RWPE1 (cell line): ENCODE data around the gene SNRPA.

Experiments used
- CTCF ChIA-PET: fragments of 350-600 bp; sonication (Branson Sonifier 250); formaldehyde crosslinking; extraction: SDS; loops from one replicate; lab custom pipeline; 2021; lab: Yijun Ruan, JAX
- POLR2A ChIA-PET: fragments of 400-600 bp; formaldehyde crosslinking; extraction: SDS; loops from one replicate; lab custom pipeline; 2020; ENCODE audit warnings: antibody characterized with exemption; ENCODE audit not compliant: low non-redundant PET; lab: Yijun Ruan, JAX
- DNase-seq: peaks from one replicate; pipeline ENCODE4 v3.0.0; 2012; ENCODE audit warnings: low spot score
- H3K27ac ChIP-seq: fragments of 450-650 bp; 2 replicates; pipeline ENCODE4 v1.5.1; 2017
- TF ChIP-seq, protein P1 (sequence below): fragments of 450-650 bp; conservative IDR thresholded peaks from 2 replicates; pipeline ENCODE4 v1.5.1; 2017; ENCODE audit warnings: low read depth, mild to moderate bottlenecking

The SNRPA gene

GRCh38 chr19:40797963-40798682 is 47.1 kb downstream of the SNRPA start:
- ChIA-PET POLR2A (interaction anchor here (1.1 kb wide), 1 partner anchor 20 kb away, joined by 3 read pairs; the partner anchor contains the start of gene RAB4B), CTCF (interaction anchor here (0.6 kb wide), 2 partner anchors 96 to 350 kb away, joined by 3 to 7 read pairs; no protein-coding TSS in a partner anchor)
- no peak for DNase-seq
- H3K27ac ChIP-seq = peak overlapping the region; percentile 88
- TF ChIP-seq, protein P1, sequence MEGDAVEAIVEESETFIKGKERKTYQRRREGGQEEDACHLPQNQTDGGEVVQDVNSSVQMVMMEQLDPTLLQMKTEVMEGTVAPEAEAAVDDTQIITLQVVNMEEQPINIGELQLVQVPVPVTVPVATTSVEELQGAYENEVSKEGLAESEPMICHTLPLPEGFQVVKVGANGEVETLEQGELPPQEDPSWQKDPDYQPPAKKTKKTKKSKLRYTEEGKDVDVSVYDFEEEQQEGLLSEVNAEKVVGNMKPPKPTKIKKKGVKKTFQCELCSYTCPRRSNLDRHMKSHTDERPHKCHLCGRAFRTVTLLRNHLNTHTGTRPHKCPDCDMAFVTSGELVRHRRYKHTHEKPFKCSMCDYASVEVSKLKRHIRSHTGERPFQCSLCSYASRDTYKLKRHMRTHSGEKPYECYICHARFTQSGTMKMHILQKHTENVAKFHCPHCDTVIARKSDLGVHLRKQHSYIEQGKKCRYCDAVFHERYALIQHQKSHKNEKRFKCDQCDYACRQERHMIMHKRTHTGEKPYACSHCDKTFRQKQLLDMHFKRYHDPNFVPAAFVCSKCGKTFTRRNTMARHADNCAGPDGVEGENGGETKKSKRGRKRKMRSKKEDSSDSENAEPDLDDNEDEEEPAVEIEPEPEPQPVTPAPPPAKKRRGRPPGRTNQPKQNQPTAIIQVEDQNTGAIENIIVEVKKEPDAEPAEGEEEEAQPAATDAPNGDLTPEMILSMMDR = peak; percentile 60

DNA sequence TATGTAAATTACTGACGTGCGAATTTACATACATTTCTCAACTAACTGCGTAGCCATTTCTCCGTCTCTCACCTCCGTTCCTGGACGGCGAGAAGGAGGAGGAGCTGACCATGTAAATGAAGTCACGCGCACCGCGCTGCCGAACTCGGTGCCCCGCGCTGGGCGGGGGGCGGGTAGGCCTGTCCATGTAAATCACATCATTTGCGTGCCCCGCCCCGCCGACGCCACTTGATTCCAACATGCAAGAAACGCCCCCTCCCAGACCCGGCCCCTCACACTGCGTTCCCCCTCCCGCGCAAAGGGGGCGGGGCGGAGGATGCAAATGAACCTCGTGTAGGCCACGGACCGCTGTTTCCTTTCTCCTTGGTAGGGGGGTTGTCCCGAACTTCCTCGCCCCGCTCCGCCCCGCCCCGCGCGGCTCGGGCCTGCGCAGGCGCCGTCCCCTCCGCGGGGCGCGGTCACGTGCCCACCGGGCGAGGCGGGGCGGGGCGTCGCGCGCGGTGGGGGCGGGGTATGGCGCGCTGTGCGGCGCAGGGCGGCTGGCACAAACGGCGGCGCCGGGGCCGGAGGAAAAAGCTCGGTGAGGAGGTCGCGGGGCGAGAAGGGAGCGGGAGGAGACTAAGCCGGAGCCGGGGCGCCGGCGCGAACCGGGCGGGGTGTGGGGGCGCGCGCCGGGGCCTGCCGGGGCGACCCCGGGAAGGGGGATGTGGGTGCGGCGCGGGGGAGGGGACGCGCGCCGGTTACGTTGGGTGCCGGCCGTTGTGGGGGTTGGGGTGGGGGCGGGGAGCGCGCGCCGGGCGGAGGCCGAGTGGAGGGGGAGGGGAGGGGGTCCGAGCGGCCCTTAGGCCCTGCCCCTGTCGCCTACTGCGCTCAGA is 47.9 kb downstream of the SNRPA start, which contains the start of gene EGLN2:
Gene EGLN2 (plus strand): TSS at position 509 of the 875 bp plus-strand sequence. CDS start 1,382 bp downstream, outside the sequence.
- ChIA-PET CTCF (interaction anchor here (0.6 kb wide), 2 partner anchors 97 to 349 kb away, joined by 3 to 7 read pairs; no protein-coding TSS in a partner anchor), POLR2A (interaction anchor here (1.1 kb wide), 1 partner anchor 21 kb away, joined by 3 read pairs; the partner anchor contains the start of gene RAB4B)
- peak within 1 kb of the TSS; percentile 88 for H3K27ac ChIP-seq
- TF ChIP-seq, protein P1 = no peak
- peak; percentile 98 for DNase-seq

DNA sequence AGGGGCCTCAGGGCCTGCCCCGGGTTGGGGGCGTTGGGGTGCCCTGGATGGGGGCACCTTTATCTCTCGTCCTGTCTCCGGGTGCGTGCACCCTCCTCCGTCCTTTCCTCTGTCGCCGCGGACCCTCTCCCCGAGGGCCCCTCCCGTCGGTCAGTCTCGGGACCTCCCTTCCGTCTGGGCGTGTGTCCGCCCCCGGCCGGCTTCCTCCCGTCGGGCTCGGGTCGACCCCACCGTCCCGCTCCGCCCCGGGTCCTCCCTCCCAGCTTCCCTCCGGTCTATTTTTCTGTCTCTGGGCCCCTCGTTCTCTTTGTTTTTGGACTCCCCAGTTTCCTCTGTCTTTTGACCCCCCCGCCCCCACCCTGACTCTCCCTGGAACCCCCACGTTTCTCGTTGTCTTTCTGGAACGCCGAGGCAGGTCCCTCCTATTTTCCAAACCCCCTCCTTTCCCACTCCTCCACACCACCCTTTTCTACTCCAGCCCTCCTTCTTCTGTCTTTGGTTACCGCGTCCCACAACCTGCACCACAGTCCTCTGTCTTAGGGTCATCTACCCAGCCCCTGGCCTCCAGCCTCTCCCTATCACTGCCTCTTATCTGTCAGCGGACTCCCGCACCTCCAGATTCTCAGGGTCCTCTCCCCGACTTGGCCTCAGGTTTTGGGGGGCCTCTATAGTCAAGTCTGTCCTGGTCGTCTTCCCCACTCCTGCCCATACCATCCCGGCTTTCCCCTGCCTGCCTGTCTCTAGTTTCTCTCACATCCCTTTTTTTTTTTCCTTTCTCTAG is 48.7 kb downstream of the SNRPA start:
- TF ChIP-seq, protein P1 = no peak
- H3K27ac ChIP-seq = peak overlapping the region; percentile 88
- POLR2A ChIA-PET = no interaction called here
- DNase-seq = no peak
- CTCF ChIA-PET = no interaction called here

DNA sequence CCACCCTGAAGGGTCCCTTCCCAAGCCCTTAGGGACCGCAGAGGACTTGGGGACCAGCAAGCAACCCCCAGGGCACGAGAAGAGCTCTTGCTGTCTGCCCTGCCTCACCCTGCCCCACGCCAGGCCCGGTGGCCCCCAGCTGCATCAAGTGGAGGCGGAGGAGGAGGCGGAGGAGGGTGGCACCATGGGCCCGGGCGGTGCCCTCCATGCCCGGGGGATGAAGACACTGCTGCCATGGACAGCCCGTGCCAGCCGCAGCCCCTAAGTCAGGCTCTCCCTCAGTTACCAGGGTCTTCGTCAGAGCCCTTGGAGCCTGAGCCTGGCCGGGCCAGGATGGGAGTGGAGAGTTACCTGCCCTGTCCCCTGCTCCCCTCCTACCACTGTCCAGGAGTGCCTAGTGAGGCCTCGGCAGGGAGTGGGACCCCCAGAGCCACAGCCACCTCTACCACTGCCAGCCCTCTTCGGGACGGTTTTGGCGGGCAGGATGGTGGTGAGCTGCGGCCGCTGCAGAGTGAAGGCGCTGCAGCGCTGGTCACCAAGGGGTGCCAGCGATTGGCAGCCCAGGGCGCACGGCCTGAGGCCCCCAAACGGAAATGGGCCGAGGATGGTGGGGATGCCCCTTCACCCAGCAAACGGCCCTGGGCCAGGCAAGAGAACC is 49.5 kb downstream of the SNRPA start:
- DNase-seq = no peak
- POLR2A ChIA-PET = no interaction called here
- H3K27ac ChIP-seq = peak overlapping the region; percentile 88
- CTCF ChIA-PET = interaction anchor here (0.6 kb wide), 1 partner anchor 367 kb away, joined by 4 read pairs; no protein-coding TSS in a partner anchor
- TF ChIP-seq, protein P1 = no peak

- DNase-seq = no peak
- H3K27ac ChIP-seq = peak overlapping the region; percentile 88
- ChIA-PET POLR2A (no interaction called here), CTCF (interaction anchor here (0.6 to 0.8 kb wide), 2 partner anchors 90 to 368 kb away, joined by 3 to 4 read pairs; no protein-coding TSS in a partner anchor)
- TF ChIP-seq, protein P1 = no peak
Measured at GRCh38 chr19:40800997-40801377, 50.0 kb downstream of the SNRPA start.
